CD4-positive, CD25-positive, alpha-beta regulatory T cell (primary cell): ENCODE results near the gene LRTM2. TPM values are rescaled to one million over a fixed set of nuclear protein-coding genes. Genes with fewer than 3 reads are reported as not detected.
A peak's percentile ranks its signal among the peaks of the same experiment; 100 is the strongest.

ENCODE experiments used
- ATAC-seq, 2 donors: fragments of 150-1000 bp; cut with Tn5 transposase; one replicate each; pipeline ENCODE4 v1.10.0; 2021; ENCODE audit warnings: low read depth in 2 of 2, moderate number of reproducible peaks in 2 of 2, moderate library complexity in 1 of 2
- DNase-seq, 3 donors: peaks; one replicate each; pipeline versions ENCODE4 v3.0.0 to v3.0.0-alpha.2; 2012 to 2022; ENCODE audit warnings: mixed read lengths in 1 of 3
- H3K27ac ChIP-seq: one replicate; pipeline ENCODE4 v1.7.0; 2013; ENCODE audit warnings: mild to moderate bottlenecking, low read length; ENCODE audit not compliant: insufficient read depth, poor library complexity, severe bottlenecking
- H3K27me3 ChIP-seq: one replicate; pipeline ENCODE4 v1.7.0; 2013; ENCODE audit warnings: low read length; ENCODE audit not compliant: control insufficient read depth, insufficient read depth
- H3K36me3 ChIP-seq: one replicate; pipeline ENCODE4 v1.7.0; 2013; ENCODE audit warnings: mild to moderate bottlenecking, low read length, moderate library complexity; ENCODE audit not compliant: control insufficient read depth, insufficient read depth
- H3K4me1 ChIP-seq: 2 replicates; pipeline ENCODE4 v1.7.0; 2013; ENCODE audit warnings: mild to moderate bottlenecking, low read length; ENCODE audit not compliant: insufficient read depth, control insufficient read depth, poor library complexity, severe bottlenecking
- H3K4me3 ChIP-seq: one replicate; pipeline ENCODE4 v1.7.0; 2013; ENCODE audit warnings: low read depth, mild to moderate bottlenecking, low read length, moderate library complexity
- H3K9me3 ChIP-seq, 2 experiments: 1 replicate in 1 of 2; 2 replicates in 1 of 2; pipeline ENCODE4 v1.7.0; 2013; ENCODE audit warnings: low read length in 2 of 2, mild to moderate bottlenecking in 1 of 2, moderate library complexity in 1 of 2; ENCODE audit not compliant: control insufficient read depth in 2 of 2
- H3K27ac Mint-ChIP-seq, 3 donors: one replicate each; pipeline ENCODE4 v1.8.0; 2020 to 2022; ENCODE audit warnings: mild to moderate bottlenecking in 3 of 3, mixed read lengths in 3 of 3, moderate library complexity in 2 of 3
- H3K27me3 Mint-ChIP-seq: one replicate; pipeline ENCODE4 v1.8.0; 2022; ENCODE audit warnings: mild to moderate bottlenecking, mixed read lengths
- H3K36me3 Mint-ChIP-seq: one replicate; pipeline ENCODE4 v1.8.0; 2020; ENCODE audit warnings: mixed read lengths
- H3K4me1 Mint-ChIP-seq, 4 donors: one replicate each; pipeline ENCODE4 v1.8.0; 2020 to 2022; ENCODE audit warnings: mixed read lengths in 4 of 4, mild to moderate bottlenecking in 1 of 4
- H3K4me3 Mint-ChIP-seq, 4 donors: one replicate each; pipeline ENCODE4 v1.8.0; 2020 to 2022; ENCODE audit warnings: mild to moderate bottlenecking in 4 of 4, mixed read lengths in 4 of 4, moderate library complexity in 3 of 4
- H3K9me3 Mint-ChIP-seq, 7 donors: one replicate each; pipeline ENCODE4 v1.8.0; 2020 to 2022; ENCODE audit warnings: mixed read lengths in 7 of 7, mild to moderate bottlenecking in 3 of 7, moderate library complexity in 2 of 7
- polyA plus RNA-seq, 4 donors: library from polyadenylated mRNA; unstranded; fragments of 300-500 nt; fragmentation: Illumina TruSeq; gene quantifications; one replicate each; pipeline ENCODE4 v1.2.3, GENCODE V29; 2021
- total RNA-seq: library from RNA; stranded (reverse); gene quantifications from one replicate; pipeline ENCODE4 v1.2.3, GENCODE V29; 2022

Gene LRTM2
- total and polyA plus RNA-seq, 5 donors from 2014 or later, result not detected

GRCh38 chr12:1810201-1810930, 10.0 kb upstream of the LRTM2 start:
- Mint-ChIP-seq H3K9me3 (no peaks in the 10 kb centered on the region), H3K36me3 (no peaks in the 10 kb centered on the region), H3K27ac (peak overlapping the region; percentile 46 to 91 (median 69)), H3K4me3 (peak overlapping the region; percentile 1 to 62 (median 40)), H3K4me1 (peaks cover 0 to 29% (median 4%) of the 10 kb centered on the region in 4 donors), H3K27me3 (peaks cover 15% of the 10 kb centered on the region)
- no peaks in the 10 kb centered on the region for H3K36me3 ChIP-seq
- DNase-seq (no peak), ATAC-seq (no peak)
- H3K4me1 ChIP-seq, result peaks cover 4% of the 10 kb centered on the region
- no peak overlapping the region for H3K4me3 ChIP-seq
- H3K27ac ChIP-seq, result no peak overlapping the region
- no peaks in the 10 kb centered on the region for H3K9me3 ChIP-seq
- no peaks in the 10 kb centered on the region for H3K27me3 ChIP-seq

- H3K4me1 Mint-ChIP-seq, result peaks cover 0 to 29% (median 4%) of the 10 kb centered on the region in 4 donors
- peaks cover 4% of the 10 kb centered on the region for H3K4me1 ChIP-seq
- H3K27ac ChIP-seq, result no peak overlapping the region
- peak overlapping the region; percentile 1 to 79 (median 40) for H3K4me3 Mint-ChIP-seq
- H3K27me3 ChIP-seq, result no peaks in the 10 kb centered on the region
- ATAC-seq (no peak), DNase-seq (no peak)
- H3K27ac Mint-ChIP-seq, result peak overlapping the region; percentile 43 to 74 (median 69)
- H3K4me3 ChIP-seq, result no peak overlapping the region
- H3K27me3 Mint-ChIP-seq, result peaks cover 20% of the 10 kb centered on the region
- no peaks in the 10 kb centered on the region for H3K9me3 Mint-ChIP-seq
- no peaks in the 10 kb centered on the region for H3K9me3 ChIP-seq
- H3K36me3 ChIP-seq, result no peaks in the 10 kb centered on the region
- H3K36me3 Mint-ChIP-seq, result no peaks in the 10 kb centered on the region
Measured at GRCh38 chr12:1810931-1811280, 9.5 kb upstream of the LRTM2 start.

- peaks cover 0 to 29% (median 4%) of the 10 kb centered on the region in 4 donors for H3K4me1 Mint-ChIP-seq
- H3K36me3 Mint-ChIP-seq, result no peaks in the 10 kb centered on the region
- ATAC-seq (peak; percentile 44 to 65), DNase-seq (peak in 1 of 3 donors; percentile 57)
- peaks cover 4% of the 10 kb centered on the region for H3K4me1 ChIP-seq
- H3K9me3 ChIP-seq, result no peaks in the 10 kb centered on the region
- H3K36me3 ChIP-seq, result no peaks in the 10 kb centered on the region
- peak overlapping the region; percentile 32 for H3K4me3 ChIP-seq
- H3K27me3 ChIP-seq, result no peaks in the 10 kb centered on the region
- peaks cover 0 to under 1% (median 0%) of the 10 kb centered on the region in 7 donors for H3K9me3 Mint-ChIP-seq
- H3K4me3 Mint-ChIP-seq, result peak overlapping the region; percentile 18 to 87 (median 68)
- peak overlapping the region in 1 of 3 donors; percentile 74 for H3K27ac Mint-ChIP-seq
- peak overlapping the region; percentile 2 for H3K27ac ChIP-seq
- peaks cover 22% of the 10 kb centered on the region for H3K27me3 Mint-ChIP-seq
Measured at GRCh38 chr12:1811281-1811947, 9.0 kb upstream of the LRTM2 start.

GRCh38 chr12:1811948-1812291, 8.4 kb upstream of the LRTM2 start:
- H3K36me3 Mint-ChIP-seq, result no peaks in the 10 kb centered on the region
- H3K27ac Mint-ChIP-seq, result peak overlapping the region in 1 of 3 donors; percentile 25
- no peak for DNase-seq
- Histone ChIP-seq H3K9me3 (no peaks in the 10 kb centered on the region), H3K27me3 (no peaks in the 10 kb centered on the region), H3K36me3 (no peaks in the 10 kb centered on the region), H3K4me3 (peak overlapping the region; percentile 32), H3K4me1 (peaks cover 4% of the 10 kb centered on the region), H3K27ac (peak overlapping the region; percentile 2)
- peaks cover 22% of the 10 kb centered on the region for H3K27me3 Mint-ChIP-seq
- H3K9me3 Mint-ChIP-seq, result peaks cover 0 to 3% (median 0%) of the 10 kb centered on the region in 7 donors
- H3K4me3 Mint-ChIP-seq, result peak overlapping the region in 3 of 4 donors; percentile 18 to 79 (median 57)
- H3K4me1 Mint-ChIP-seq, result peaks cover 0 to 29% (median 4%) of the 10 kb centered on the region in 4 donors
- no peak for ATAC-seq

GRCh38 chr12:1812650-1813302, 7.6 kb upstream of the LRTM2 start:
- no peaks in the 10 kb centered on the region for H3K9me3 ChIP-seq
- no peak overlapping the region for H3K27ac ChIP-seq
- no peaks in the 10 kb centered on the region for H3K36me3 ChIP-seq
- DNase-seq, result no peak
- Mint-ChIP-seq H3K9me3 (peaks cover 0 to 3% (median 0%) of the 10 kb centered on the region in 7 donors), H3K27me3 (peaks cover 22% of the 10 kb centered on the region), H3K4me3 (no peak overlapping the region), H3K27ac (no peak overlapping the region), H3K4me1 (peaks cover 0 to 27% (median 4%) of the 10 kb centered on the region in 4 donors), H3K36me3 (no peaks in the 10 kb centered on the region)
- peaks cover 4% of the 10 kb centered on the region for H3K4me1 ChIP-seq
- H3K27me3 ChIP-seq, result no peaks in the 10 kb centered on the region
- no peak overlapping the region for H3K4me3 ChIP-seq
- ATAC-seq, result no peak

- Histone ChIP-seq H3K36me3 (no peaks in the 10 kb centered on the region), H3K9me3 (no peaks in the 10 kb centered on the region), H3K27me3 (no peaks in the 10 kb centered on the region), H3K27ac (no peak overlapping the region), H3K4me3 (no peak overlapping the region), H3K4me1 (peaks cover 4% of the 10 kb centered on the region)
- Mint-ChIP-seq H3K4me1 (peaks cover 0 to 19% (median 2%) of the 10 kb centered on the region in 4 donors), H3K27ac (no peak overlapping the region), H3K27me3 (peaks cover 26% of the 10 kb centered on the region), H3K4me3 (no peak overlapping the region), H3K36me3 (no peaks in the 10 kb centered on the region), H3K9me3 (peaks cover 0 to 3% (median 0%) of the 10 kb centered on the region in 7 donors)
- ATAC-seq, result no peak
- DNase-seq, result no peak
Measured at GRCh38 chr12:1814266-1814665, 6.1 kb upstream of the LRTM2 start.

GRCh38 chr12:1815108-1815507, 5.3 kb upstream of the LRTM2 start:
- ATAC-seq (no peak), DNase-seq (no peak)
- H3K9me3 ChIP-seq, result no peaks in the 10 kb centered on the region
- peaks cover 27% of the 10 kb centered on the region for H3K27me3 Mint-ChIP-seq
- no peak overlapping the region for H3K4me3 ChIP-seq
- no peaks in the 10 kb centered on the region for H3K36me3 Mint-ChIP-seq
- H3K27me3 ChIP-seq, result no peaks in the 10 kb centered on the region
- H3K27ac ChIP-seq, result no peak overlapping the region
- peaks cover 4% of the 10 kb centered on the region for H3K4me1 ChIP-seq
- peak overlapping the region in 1 of 3 donors; percentile 31 for H3K27ac Mint-ChIP-seq
- no peaks in the 10 kb centered on the region for H3K36me3 ChIP-seq
- H3K4me1 Mint-ChIP-seq, result peaks cover 0 to 15% (median 0%) of the 10 kb centered on the region in 4 donors
- H3K4me3 Mint-ChIP-seq, result no peak overlapping the region
- H3K9me3 Mint-ChIP-seq, result peaks cover 0 to 4% (median 0%) of the 10 kb centered on the region in 7 donors
